ENCODE data around the gene HDDC2.
"Not testable (repeated sequence)": the region's sequence is repeated elsewhere in the genome, so short reads cannot be mapped to it uniquely, and the experiment has no call there.

Gene HDDC2

GRCh38 chr6:125304970-125305660 is 3.3 kb upstream of the HDDC2 start:
- no peak for FAIRE-seq

GRCh38 chr6:125303512-125303854 is 1.7 kb upstream of the HDDC2 start:
- FAIRE-seq, result no peak

DNA sequence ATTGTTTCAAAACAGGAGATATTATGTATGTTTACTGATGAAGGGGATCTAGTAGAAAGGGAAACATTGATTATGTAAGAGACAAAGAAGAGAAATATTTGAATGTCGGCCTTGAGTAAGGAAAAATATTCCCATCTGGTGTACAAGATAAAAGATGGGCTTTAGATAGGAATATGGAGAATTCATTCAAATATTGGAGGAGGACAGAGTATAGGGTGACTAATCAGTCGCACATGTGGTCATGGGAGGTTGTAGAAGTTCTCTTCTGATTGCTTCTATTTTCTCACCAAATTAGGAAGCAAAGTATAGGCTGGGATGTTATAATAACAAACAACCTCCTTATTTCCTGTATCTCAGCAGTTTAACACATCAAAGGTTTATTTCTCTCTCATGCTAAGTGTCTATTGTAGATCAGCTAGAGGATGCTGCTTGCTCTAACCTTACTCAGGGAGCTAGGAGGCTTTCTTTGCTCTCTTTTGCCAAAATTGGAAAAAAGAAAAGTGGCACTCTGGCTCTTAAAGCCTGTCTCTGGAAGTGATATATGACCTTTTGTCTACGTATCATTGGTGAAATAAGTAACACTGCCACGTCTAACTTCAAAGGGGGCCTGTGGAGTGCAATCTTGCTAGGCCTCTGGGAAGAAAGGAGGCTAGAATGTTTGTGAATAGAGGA is 1.2 kb upstream of the HDDC2 start:
- no peak for FAIRE-seq

DNA sequence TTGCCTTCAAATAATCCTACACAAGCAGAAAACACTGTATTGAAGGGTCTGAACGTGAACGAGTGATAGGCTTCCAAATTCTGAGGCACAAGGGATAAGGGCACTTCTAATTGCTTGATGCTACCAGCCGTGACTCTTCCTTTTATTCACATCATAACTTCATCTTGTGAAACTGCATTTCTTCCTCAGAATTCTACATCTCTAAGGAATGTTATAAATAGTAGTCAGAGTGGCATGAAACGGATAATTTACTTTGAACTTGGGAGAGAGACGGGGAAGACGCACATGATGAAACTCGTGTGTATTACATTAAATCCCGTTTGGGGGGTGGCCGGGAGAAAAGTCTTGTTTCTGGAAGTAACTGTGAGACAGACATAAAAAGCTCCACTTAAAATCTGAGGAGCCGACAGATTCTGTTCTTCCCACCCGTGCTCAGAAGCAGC is 754 bp downstream of the HDDC2 start:
- FAIRE-seq, result no peak

DNA sequence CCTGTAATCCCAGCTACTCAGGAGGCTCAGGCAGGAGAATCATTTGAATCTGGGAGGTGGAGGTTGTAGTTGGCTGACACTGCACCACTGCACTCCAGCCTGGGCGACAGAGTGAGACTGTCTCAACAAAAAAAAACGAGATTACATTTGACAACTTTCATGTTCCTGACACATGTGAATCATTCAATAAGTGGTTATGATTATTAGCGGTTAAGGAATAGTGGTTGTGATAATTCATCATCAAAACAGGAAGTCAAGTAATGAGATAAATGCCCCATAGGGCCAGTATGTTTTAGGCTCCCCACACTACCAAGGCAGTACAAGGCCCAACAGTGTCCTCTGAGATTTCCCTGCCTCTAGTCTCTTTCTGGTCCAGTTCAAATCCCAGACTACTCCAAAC is 2.5 kb downstream of the HDDC2 start:
- no peak for FAIRE-seq

DNA sequence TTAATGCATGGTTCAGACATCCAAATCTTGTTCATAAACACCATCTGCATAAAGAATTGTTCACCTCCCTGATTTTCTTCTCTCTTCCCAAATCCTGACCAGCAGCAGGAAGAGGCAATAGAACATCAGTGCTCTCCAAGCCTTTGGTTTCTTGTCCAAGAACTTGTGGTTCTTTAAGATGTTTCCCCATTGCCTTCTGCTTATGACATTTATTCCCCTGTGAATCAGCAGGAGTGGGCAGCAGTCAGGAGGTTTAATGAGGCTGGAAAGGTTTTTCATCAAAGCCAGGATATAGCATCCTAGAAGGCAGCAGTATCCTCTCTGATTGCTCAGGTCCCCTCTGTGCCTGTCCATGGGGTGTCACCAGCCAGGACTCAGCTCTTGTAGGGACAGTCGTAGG is 5.3 kb downstream of the HDDC2 start:
- no peak for FAIRE-seq

DNA sequence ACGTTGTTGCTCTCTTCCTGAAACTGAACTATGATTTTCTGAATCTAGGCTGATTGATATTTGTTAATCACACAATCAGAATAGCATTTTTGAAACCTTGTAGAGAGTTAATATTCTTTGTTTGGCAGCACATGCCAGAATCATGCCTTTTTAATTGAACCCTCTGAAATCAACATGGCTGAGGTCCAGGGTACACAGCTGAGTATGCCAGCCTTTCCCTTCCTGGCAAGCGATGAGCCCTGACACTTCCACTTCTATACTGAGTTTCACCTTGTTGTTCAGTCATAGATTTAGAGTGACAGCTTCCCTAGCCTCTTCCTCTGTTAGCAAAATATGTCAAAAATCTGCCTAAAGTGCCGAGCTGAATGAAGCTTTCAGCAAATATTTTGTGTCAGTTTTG is 6.8 kb downstream of the HDDC2 start:
- FAIRE-seq, result no peak

DNA sequence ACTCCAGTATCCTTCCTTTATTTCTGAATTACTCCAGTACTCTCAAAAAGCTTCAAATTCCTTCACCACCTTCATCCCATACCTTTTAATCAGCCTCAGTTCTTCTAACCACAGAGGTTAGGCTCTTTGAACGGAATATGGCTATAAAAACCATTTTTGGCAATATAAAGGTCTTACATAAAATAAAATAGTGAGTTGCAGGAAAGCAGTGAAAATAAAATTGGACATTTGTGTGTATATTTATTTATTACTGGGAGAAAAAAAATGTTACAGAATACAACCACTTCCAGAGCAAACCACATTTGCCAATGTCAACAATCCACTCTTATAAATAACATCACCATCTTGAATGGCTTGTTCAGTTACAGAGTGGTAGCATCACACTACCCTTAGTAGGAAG is 7.7 kb downstream of the HDDC2 start:
- FAIRE-seq, result no peak

GRCh38 chr6:125293587-125293986 is 8.2 kb downstream of the HDDC2 start:
- no peak for FAIRE-seq

DNA sequence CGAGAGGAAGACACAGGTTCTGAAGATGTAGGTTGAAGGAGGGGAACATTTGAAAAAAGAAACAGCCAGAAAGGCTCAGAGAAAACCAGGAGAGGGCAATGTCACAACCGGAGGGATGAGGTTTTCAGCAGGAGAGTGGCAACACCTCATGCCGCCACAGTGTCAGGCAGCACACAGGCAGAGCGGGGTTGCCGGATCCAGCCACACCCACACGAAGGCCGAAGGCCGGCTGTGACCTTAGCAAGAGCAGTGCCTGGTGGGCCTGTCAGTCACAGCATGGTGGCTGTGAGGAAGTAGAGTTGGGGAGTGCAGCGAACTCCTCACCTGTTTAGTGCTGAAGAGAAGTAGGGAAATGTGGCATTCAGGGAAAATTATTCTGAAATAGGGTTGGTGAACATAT is 14.0 kb downstream of the HDDC2 start:
- no peak for FAIRE-seq

- FAIRE-seq, result no peak
These were observed 15.8 kb downstream of the HDDC2 start for GRCh38 chr6:125285936-125286335.

DNA sequence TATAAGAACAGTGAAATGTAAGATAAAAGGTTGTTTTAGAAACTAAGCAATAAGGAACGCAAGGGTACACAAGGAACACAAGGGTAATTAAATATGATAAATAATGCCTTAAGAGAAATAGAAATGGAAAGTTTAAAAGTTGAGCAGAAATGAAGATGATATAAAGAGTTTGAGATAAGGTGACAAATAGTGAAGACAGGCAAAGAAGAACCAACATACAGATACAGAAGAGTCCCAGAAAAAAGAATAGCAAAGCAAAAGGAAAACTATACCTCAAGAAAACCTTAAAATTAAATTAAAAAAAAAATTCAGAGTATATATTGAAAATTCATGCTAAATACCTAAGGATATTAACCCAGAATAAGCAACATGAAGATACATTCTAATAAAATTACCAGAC is 16.4 kb downstream of the HDDC2 start:
- peak; percentile 50 for FAIRE-seq

DNA sequence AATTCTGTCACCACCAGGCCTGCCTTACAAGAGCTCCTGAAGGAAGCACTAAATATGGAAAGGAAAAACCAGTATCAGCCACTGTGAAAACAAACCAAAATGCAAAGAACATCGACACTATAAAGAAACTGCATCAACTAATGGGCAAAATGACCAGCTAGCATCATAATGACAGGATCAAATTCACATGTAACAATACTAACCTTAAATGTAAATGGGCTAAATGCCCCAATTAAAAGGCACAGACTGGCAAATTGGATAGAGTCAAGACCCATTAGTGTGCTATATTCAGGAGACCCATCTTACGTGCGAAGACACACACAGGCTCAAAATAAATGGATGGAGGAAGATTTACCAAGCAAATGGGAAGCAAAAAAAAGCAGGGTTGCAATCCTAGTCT is 19.3 kb downstream of the HDDC2 start:
- not testable (repeated sequence) for FAIRE-seq

GRCh38 chr6:125280370-125281035 is 21.3 kb downstream of the HDDC2 start:
- FAIRE-seq, result not testable (repeated sequence)

GRCh38 chr6:125279961-125280360 is 21.8 kb downstream of the HDDC2 start:
- FAIRE-seq, result no peak

DNA sequence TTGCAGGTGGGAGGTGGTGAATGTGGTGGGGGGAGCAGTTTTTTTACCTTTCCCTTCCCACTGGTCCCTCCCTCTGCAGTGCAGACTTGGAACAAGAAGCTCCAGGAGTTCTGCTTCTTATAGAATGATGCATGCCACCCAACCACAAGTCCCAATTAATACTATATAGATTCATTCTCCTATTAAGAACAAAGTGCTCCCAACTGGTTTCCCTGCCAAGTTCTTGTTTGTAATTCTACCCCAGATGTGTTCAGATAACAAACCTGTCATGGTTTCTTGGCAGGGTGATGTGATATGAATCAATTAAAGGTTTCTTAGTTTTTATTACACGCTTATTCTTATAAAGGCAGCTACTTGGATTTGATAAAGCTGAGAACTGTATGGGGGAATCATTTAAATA is 23.9 kb downstream of the HDDC2 start:
- no peak for FAIRE-seq

GRCh38 chr6:125275779-125276178 is 26.0 kb downstream of the HDDC2 start:
- no peak for FAIRE-seq

- no peak for FAIRE-seq
These were observed 26.8 kb downstream of the HDDC2 start for GRCh38 chr6:125274935-125275334.

DNA sequence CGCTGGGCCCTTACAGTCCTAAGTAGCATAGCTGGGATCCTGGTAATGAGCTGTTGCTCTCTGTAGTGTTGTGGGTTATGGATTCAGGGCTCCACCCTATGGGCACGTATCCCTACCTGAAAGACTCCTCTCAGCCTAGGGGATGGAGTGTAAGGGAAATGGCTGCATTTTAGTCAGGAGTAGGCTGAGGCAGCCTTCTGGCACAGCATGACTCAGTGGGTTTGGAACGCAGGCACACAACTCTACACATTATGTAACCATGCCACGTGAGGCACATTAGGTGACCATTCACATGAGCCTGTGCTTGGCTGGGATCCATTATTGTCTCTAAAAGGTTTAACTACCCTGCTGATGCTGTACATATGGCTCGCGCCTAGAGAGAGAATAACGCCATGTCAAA is 27.8 kb downstream of the HDDC2 start:
- FAIRE-seq, result no peak

- no peak for FAIRE-seq
These were observed 28.5 kb downstream of the HDDC2 start for GRCh38 chr6:125273251-125273650.

GRCh38 chr6:125271486-125272159 is 30.1 kb downstream of the HDDC2 start:
- FAIRE-seq, result no peak

- FAIRE-seq, result no peak
These were observed 31.4 kb downstream of the HDDC2 start for GRCh38 chr6:125270380-125270779.

DNA sequence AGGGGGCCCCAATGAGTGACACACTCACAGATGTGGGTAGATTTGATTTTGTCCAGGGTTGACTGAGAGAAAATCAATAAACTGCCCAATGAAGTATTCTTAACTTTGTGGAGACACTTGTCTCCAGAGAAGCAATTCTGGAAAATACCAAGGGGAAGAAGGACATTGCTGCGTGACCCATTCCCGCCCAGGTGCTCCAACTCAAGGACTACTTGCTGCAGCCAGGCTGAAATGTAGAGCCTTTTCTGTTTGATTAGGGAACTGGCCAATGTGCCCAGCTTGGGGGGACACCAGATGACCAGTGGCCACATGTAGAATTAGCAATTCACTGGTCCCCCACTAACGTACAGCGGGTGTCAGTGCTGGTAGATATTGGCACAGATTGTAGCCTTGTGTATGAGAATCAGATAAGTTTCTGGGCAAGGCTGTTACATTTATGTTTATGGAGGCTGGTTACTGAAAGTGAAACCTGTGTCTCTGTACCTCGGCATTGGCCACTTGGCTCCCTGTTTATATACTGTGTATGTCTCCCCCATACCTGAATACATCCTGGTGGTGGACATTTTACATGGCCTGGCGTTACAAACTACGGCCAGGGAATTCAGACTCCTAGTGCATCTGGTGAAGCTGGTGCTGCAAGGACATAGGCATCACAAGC is 32.3 kb downstream of the HDDC2 start:
- FAIRE-seq, result no peak

Measured in G401.6 (cell line).